Stomach (tissue), 9 donors: ENCODE results near the gene GAS6. TPM values are rescaled to one million over a fixed set of nuclear protein-coding genes. Genes with fewer than 3 reads are reported as not detected.

Experiments used
- DNase-seq, 2 donors: peaks; one replicate each; pipeline versions ENCODE4 v3.0.0 to v3.0.0-alpha.2; 2013 to 2019
- H3K27ac ChIP-seq, 5 donors: fragments of 200-600 bp in 4 of 5; sonication (generic) in 4 of 5; one replicate each; pipeline ENCODE4 v1.5.1; 2013 to 2019; ENCODE audit warnings: mild to moderate bottlenecking in 1 of 5, moderate library complexity in 1 of 5
- H3K27me3 ChIP-seq, 3 donors: fragments of 200-600 bp; sonication (generic); one replicate each; pipeline ENCODE4 v1.5.1; 2017 to 2019; ENCODE audit warnings: mixed run types in 1 of 3
- H3K36me3 ChIP-seq, 4 donors: fragments of 200-600 bp; sonication (generic); 1 replicate in 3 of 4; 2 replicates in 1 of 4; pipeline ENCODE4 v1.5.1; 2016 to 2019
- H3K4me1 ChIP-seq, 4 donors: fragments of 200-600 bp; sonication (generic); one replicate each; pipeline ENCODE4 v1.5.1; 2016 to 2019
- H3K4me3 ChIP-seq, 4 donors: fragments of 200-600 bp; sonication (generic) in 3 of 4; one replicate each; pipeline ENCODE4 v1.5.1; 2016 to 2019; ENCODE audit warnings: mild to moderate bottlenecking in 1 of 4
- H3K9me3 ChIP-seq, 4 donors: fragments of 200-600 bp; sonication (generic); one replicate each; pipeline ENCODE4 v1.5.1; 2016 to 2019
- EP300 ChIP-seq: sonication (generic); formaldehyde crosslinking; IDR thresholded peaks from one replicate; pipeline ENCODE4 v1.6.1; 2017; ENCODE audit warnings: antibody characterized with exemption
- POLR2A ChIP-seq, 4 donors: fragments of 450-650 bp; IDR thresholded peaks; one replicate each; pipeline ENCODE4 v1.6.1; 2016; ENCODE audit warnings: antibody characterized with exemption in 4 of 4, control low read depth in 2 of 4, mild to moderate bottlenecking in 1 of 4, moderate library complexity in 1 of 4
- POLR2AphosphoS5 ChIP-seq, 3 donors: sonication (generic); formaldehyde crosslinking; IDR thresholded peaks; one replicate each; pipeline ENCODE4 v1.6.1; 2016; ENCODE audit warnings: antibody characterized with exemption in 3 of 3
- WGBS, 5 donors: extraction: QIAGEN DNeasy Blood & Tissue Kit in 3 of 5; methylation state at CpG; one replicate each; pipeline versions ENCODE4 v1.1.5 to v1.1.7; 2013 to 2018; 5-methylcytosine and 5-hydroxymethylcytosine counted together
- intact Hi-C: fragments of 100-400 bp; cut with DNase I; formaldehyde crosslinking; loops from one replicate; pipeline ENCODE4 v1.15.1; 2023; ENCODE audit warnings: low total_unique reads
- polyA plus RNA-seq, 3 donors: library from polyadenylated mRNA; stranded (reverse); fragments of 200-250 nt; gene quantifications; one replicate each; pipeline ENCODE4 v1.2.3, GENCODE V29; 2013
- total RNA-seq, 5 donors: library from RNA; depleted of rRNA; stranded (reverse); fragments of >200 nt; gene quantifications; one replicate each; pipeline versions ENCODE4 v1.1.0 to v1.2.3, GENCODE V29; 2014 to 2016
- TF ChIP-seq, protein P1 (sequence below), 7 experiments: fragments of 450-650 bp in 4 of 7; fragments of 200-600 bp in 3 of 7; sonication (generic) in 3 of 7; IDR thresholded peaks; one replicate each; pipeline ENCODE4 v1.5.1; 2016 to 2019; ENCODE audit warnings: antibody characterized with exemption in 7 of 7, control low read depth in 2 of 7, mild to moderate bottlenecking in 1 of 7
- donor health status: healthy with polysubstance abuse.
- donor health status: Bipolar disorder and iron deficiency.
- donor health status: healthy.

Gene GAS6
- total and polyA plus RNA-seq, 8 donors: 31.4 to 409 (median 92.9) TPM

DNA sequence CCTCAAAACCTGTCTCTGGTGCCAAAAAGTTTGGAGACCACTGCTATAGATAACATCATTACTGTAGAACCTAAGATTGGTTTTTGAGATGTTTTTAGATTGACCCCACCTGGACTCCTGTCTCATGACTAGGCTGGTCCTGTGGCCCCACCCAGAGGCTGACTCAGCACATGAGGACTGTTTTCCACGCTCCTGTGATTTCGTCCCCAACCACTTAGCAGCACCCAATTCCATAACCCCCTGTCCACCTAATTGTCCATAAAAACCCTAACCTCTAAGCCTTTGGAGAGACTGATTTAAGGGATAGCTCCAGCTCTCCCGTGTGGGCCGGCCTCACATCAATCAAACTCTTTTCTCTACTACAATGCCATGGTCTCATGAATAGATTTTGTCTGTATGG lies 25.6 kb upstream of the GAS6 start:
- Histone ChIP-seq H3K4me1 (peaks cover 5 to 13% (median 9%) of the 10 kb centered on the region in 4 donors), H3K27me3 (no peaks in the 10 kb centered on the region), H3K27ac (no peak overlapping the region), H3K9me3 (no peaks in the 10 kb centered on the region), H3K4me3 (no peak overlapping the region), H3K36me3 (no peaks in the 10 kb centered on the region)
- intact Hi-C loops: no loop called here
- DNase-seq: no peak
- 86 to 94% (median 88%) methylated on average over 4 of the region's 4 CpGs for WGBS, 5 donors
- TF ChIP-seq POLR2AphosphoS5 (IDR thresholded peaks at IDR 0.05) (no peak), EP300 (no peak), POLR2A (IDR thresholded peaks at IDR 0.05) (no peak)

DNA sequence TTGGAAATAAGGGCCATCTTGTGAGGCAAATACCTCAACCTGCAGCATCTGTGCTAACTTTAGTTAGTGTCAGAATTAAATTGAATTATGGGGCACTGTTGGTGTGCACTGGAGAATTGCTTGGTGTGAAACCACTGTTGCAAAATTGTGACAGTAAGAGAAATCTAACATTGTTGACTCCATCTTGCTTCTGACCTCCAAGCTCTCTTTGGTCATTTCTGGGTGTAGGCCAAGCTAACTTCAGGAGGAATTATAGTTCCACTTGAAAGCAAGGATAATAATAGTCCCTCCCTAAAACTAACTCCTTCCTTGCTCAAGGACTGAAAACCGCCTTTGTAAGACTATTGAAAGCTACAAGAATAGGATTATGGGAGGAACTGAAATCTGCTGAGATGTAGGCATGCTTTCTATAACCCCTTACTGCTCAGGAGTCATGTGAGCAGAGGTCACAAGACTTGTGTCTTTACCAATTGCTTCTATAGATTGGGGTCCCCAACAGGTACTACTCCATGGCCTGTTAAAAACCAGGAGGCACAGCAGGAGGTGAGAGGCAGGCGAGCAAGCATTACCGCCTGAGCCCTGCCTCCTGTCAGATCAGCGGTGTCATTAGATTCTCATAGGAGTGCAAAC lies 24.9 kb upstream of the GAS6 start:
- Histone ChIP-seq H3K36me3 (no peaks in the 10 kb centered on the region), H3K4me1 (peaks cover 5 to 13% (median 9%) of the 10 kb centered on the region in 4 donors), H3K27me3 (no peaks in the 10 kb centered on the region), H3K4me3 (no peak overlapping the region), H3K9me3 (no peaks in the 10 kb centered on the region), H3K27ac (no peak overlapping the region)
- no peak for TF ChIP-seq POLR2A (IDR thresholded peaks at IDR 0.05)
- TF ChIP-seq, protein P1, sequence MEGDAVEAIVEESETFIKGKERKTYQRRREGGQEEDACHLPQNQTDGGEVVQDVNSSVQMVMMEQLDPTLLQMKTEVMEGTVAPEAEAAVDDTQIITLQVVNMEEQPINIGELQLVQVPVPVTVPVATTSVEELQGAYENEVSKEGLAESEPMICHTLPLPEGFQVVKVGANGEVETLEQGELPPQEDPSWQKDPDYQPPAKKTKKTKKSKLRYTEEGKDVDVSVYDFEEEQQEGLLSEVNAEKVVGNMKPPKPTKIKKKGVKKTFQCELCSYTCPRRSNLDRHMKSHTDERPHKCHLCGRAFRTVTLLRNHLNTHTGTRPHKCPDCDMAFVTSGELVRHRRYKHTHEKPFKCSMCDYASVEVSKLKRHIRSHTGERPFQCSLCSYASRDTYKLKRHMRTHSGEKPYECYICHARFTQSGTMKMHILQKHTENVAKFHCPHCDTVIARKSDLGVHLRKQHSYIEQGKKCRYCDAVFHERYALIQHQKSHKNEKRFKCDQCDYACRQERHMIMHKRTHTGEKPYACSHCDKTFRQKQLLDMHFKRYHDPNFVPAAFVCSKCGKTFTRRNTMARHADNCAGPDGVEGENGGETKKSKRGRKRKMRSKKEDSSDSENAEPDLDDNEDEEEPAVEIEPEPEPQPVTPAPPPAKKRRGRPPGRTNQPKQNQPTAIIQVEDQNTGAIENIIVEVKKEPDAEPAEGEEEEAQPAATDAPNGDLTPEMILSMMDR (IDR thresholded peaks at IDR 0.05): no peak
- TF ChIP-seq POLR2AphosphoS5 (IDR thresholded peaks at IDR 0.05): no peak
- TF ChIP-seq EP300: no peak
- DNase-seq: no peak
- intact Hi-C loops: no loop called here
- 90 to 97% (median 95%) methylated on average over 4 of the region's 4 CpGs for WGBS, 5 donors

DNA sequence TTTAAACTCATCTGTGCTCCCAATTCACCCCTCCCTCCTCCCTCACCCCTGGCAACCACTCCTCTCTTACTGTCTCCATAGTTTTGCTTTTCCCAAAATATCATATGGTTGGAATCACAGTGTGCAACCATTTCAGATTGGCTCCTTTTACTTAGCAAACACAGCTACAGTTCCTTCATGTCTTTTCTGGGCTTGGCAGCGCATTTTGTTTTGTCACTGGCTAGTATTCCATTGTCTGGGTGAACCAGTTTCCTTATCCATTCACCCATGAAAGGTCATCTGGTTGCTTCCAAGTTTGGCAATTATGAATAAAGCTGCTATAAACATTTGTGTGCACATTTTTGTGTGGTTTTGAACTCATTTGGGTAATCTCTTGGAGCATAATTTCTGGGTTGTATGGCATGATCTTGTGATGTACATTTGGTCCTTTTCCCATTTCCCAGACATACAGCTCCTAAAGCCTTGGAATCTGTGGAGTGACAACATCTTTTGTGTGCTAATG lies 23.9 kb upstream of the GAS6 start:
- peaks cover 9 to 17% (median 11%) of the 10 kb centered on the region in 4 donors for H3K4me1 ChIP-seq
- peak; percentile 47 to 58 for DNase-seq
- WGBS, 5 donors: 25 to 44% (median 30%) methylated on average over 1 of the region's 1 CpG
- no peaks in the 10 kb centered on the region for H3K36me3 ChIP-seq
- intact Hi-C loops: no loop called here
- TF ChIP-seq EP300 (no peak), POLR2AphosphoS5 (IDR thresholded peaks at IDR 0.05) (no peak)
- TF ChIP-seq, protein P1 (IDR thresholded peaks at IDR 0.05): no peak
- H3K27ac ChIP-seq: no peak overlapping the region
- no peaks in the 10 kb centered on the region for H3K27me3 ChIP-seq
- no peak overlapping the region for H3K4me3 ChIP-seq
- H3K9me3 ChIP-seq: no peaks in the 10 kb centered on the region

DNA sequence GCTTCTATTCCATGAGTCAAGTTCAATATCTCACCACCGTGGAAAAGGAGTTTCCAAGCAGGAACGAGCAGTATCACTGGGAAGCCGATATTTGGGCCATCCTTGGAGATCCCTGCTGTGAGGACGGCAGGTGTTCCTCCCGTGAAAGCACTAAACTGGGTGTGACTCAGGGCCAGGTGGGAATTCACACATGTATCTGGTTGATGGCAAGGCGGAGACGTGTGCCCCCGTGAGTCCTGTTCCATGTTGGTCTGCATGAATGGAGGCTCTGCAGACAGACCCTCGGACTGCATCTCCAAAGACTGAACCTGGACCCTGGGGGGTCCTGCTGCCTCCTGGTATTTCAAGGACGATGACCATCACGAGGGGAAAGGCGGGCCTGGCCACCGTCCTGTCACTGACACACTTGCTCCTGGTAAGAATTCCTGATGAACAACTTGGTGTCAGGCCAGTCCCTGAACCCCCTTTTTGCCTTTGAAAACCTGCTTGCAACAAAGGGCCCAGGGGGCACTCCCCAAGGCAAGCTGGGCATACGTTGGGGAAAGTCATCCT lies 22.8 kb upstream of the GAS6 start:
- no peaks in the 10 kb centered on the region for H3K36me3 ChIP-seq
- no peaks in the 10 kb centered on the region for H3K9me3 ChIP-seq
- H3K27ac ChIP-seq: no peak overlapping the region
- TF ChIP-seq EP300 (no peak), POLR2AphosphoS5 (IDR thresholded peaks at IDR 0.05) (no peak), POLR2A (IDR thresholded peaks at IDR 0.05) (no peak)
- TF ChIP-seq, protein P1 (IDR thresholded peaks at IDR 0.05): no peak
- H3K27me3 ChIP-seq: no peaks in the 10 kb centered on the region
- DNase-seq: no peak
- intact Hi-C loops: no loop called here
- H3K4me3 ChIP-seq: no peak overlapping the region
- WGBS, 5 donors: 85 to 93% (median 89%) methylated on average over 12 to 14 of the region's 14 CpGs
- peaks cover 20 to 29% (median 23%) of the 10 kb centered on the region in 4 donors for H3K4me1 ChIP-seq

DNA sequence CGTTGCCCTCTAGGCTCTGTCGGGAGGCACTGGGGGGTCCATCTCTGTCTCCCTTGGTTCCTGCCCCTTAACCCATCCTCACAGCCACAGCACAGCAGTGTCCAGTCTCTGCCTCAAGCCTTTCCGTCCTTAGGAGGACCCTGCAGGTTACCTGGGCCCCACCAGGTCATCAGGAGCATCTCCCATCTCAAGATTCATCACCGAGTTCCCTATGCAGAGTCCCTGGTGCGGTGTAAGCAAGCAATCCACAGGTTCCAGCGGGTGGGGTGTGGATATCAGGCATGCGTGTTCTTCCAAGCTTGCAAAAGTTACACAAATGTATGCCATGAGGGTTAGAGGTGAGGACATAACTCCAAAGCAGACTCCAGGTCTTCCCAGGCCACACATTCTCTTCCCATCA lies 20.9 kb upstream of the GAS6 start:
- intact Hi-C loops: no loop called here
- 91 to 97% (median 94%) methylated on average over 7 of the region's 7 CpGs for WGBS, 5 donors
- peaks cover 29 to 41% (median 33%) of the 10 kb centered on the region in 4 donors for H3K4me1 ChIP-seq

More for the DNA sequence above, 20.9 kb upstream of the GAS6 start:
- no peak overlapping the region for H3K4me3 ChIP-seq
- H3K9me3 ChIP-seq: no peaks in the 10 kb centered on the region
- H3K27me3 ChIP-seq: no peaks in the 10 kb centered on the region
- no peaks in the 10 kb centered on the region for H3K36me3 ChIP-seq
- TF ChIP-seq POLR2A (IDR thresholded peaks at IDR 0.05) (no peak), EP300 (no peak), POLR2AphosphoS5 (IDR thresholded peaks at IDR 0.05) (no peak)
- TF ChIP-seq, protein P1 (IDR thresholded peaks at IDR 0.05): no peak
- H3K27ac ChIP-seq: no peak overlapping the region
- DNase-seq: no peak
